ENCODE results near the gene SAMSN1.

SAMSN1 gene

GRCh38 chr21:14452727-14453241 is 93.3 kb downstream of the SAMSN1 start:
- Histone ChIP-seq H3K9me3 (ENCODE audit: control insufficient read depth in 1 of 2, low read length in 2 of 2) (no peaks in the 10 kb centered on the region), H3K4me3 (ENCODE audit: low read depth in 1 of 2, low read length in 2 of 2) (no peak overlapping the region), H3K4me1 (ENCODE audit: control insufficient read depth in 1 of 2, insufficient read depth in 2 of 2, low read length in 2 of 2) (no peaks in the 10 kb centered on the region), H3K27me3 (ENCODE audit: low read depth, low read length) (no peaks in the 10 kb centered on the region), H3K27ac (ENCODE audit: low read length) (no peak overlapping the region), H3K36me3 (ENCODE audit: control insufficient read depth in 1 of 2, insufficient read depth in 2 of 2, low read length in 2 of 2) (no peaks in the 10 kb centered on the region)

- Histone ChIP-seq H3K36me3 (ENCODE audit: control insufficient read depth in 1 of 2, insufficient read depth in 2 of 2, low read length in 2 of 2) (no peaks in the 10 kb centered on the region), H3K27me3 (ENCODE audit: low read depth, low read length) (no peaks in the 10 kb centered on the region), H3K9me3 (ENCODE audit: control insufficient read depth in 1 of 2, low read length in 2 of 2) (no peaks in the 10 kb centered on the region), H3K4me1 (ENCODE audit: control insufficient read depth in 1 of 2, insufficient read depth in 2 of 2, low read length in 2 of 2) (no peaks in the 10 kb centered on the region), H3K27ac (ENCODE audit: low read length) (no peak overlapping the region), H3K4me3 (ENCODE audit: low read depth in 1 of 2, low read length in 2 of 2) (no peak overlapping the region)
Measured at GRCh38 chr21:14452031-14452726, 93.9 kb downstream of the SAMSN1 start.

GRCh38 chr21:14451546-14451945 is 94.6 kb downstream of the SAMSN1 start:
- no peaks in the 10 kb centered on the region for H3K36me3 ChIP-seq (ENCODE audit: control insufficient read depth in 1 of 2, insufficient read depth in 2 of 2, low read length in 2 of 2)
- H3K4me3 ChIP-seq (ENCODE audit: low read depth in 1 of 2, low read length in 2 of 2) = no peak overlapping the region
- H3K4me1 ChIP-seq (ENCODE audit: control insufficient read depth in 1 of 2, insufficient read depth in 2 of 2, low read length in 2 of 2) = no peaks in the 10 kb centered on the region
- H3K27me3 ChIP-seq (ENCODE audit: low read depth, low read length) = no peaks in the 10 kb centered on the region
- no peak overlapping the region for H3K27ac ChIP-seq (ENCODE audit: low read length)
- no peaks in the 10 kb centered on the region for H3K9me3 ChIP-seq (ENCODE audit: control insufficient read depth in 1 of 2, low read length in 2 of 2)

- Histone ChIP-seq H3K27me3 (ENCODE audit: low read depth, low read length) (no peaks in the 10 kb centered on the region), H3K36me3 (ENCODE audit: control insufficient read depth in 1 of 2, insufficient read depth in 2 of 2, low read length in 2 of 2) (no peaks in the 10 kb centered on the region), H3K9me3 (ENCODE audit: control insufficient read depth in 1 of 2, low read length in 2 of 2) (no peaks in the 10 kb centered on the region), H3K4me3 (ENCODE audit: low read depth in 1 of 2, low read length in 2 of 2) (no peak overlapping the region), H3K4me1 (ENCODE audit: control insufficient read depth in 1 of 2, insufficient read depth in 2 of 2, low read length in 2 of 2) (no peaks in the 10 kb centered on the region), H3K27ac (ENCODE audit: low read length) (no peak overlapping the region)
Measured at GRCh38 chr21:14448784-14449183, 97.3 kb downstream of the SAMSN1 start.

- Histone ChIP-seq H3K36me3 (ENCODE audit: control insufficient read depth in 1 of 2, insufficient read depth in 2 of 2, low read length in 2 of 2) (no peaks in the 10 kb centered on the region), H3K4me1 (ENCODE audit: control insufficient read depth in 1 of 2, insufficient read depth in 2 of 2, low read length in 2 of 2) (no peaks in the 10 kb centered on the region), H3K27me3 (ENCODE audit: low read depth, low read length) (no peaks in the 10 kb centered on the region), H3K4me3 (ENCODE audit: low read depth in 1 of 2, low read length in 2 of 2) (no peak overlapping the region), H3K9me3 (ENCODE audit: control insufficient read depth in 1 of 2, low read length in 2 of 2) (no peaks in the 10 kb centered on the region), H3K27ac (ENCODE audit: low read length) (no peak overlapping the region)
Measured at GRCh38 chr21:14438211-14438610, 107.9 kb downstream of the SAMSN1 start.

- Histone ChIP-seq H3K27me3 (ENCODE audit: low read depth, low read length) (no peaks in the 10 kb centered on the region), H3K27ac (ENCODE audit: low read length) (no peak overlapping the region), H3K36me3 (ENCODE audit: control insufficient read depth in 1 of 2, insufficient read depth in 2 of 2, low read length in 2 of 2) (no peaks in the 10 kb centered on the region), H3K4me1 (ENCODE audit: control insufficient read depth in 1 of 2, insufficient read depth in 2 of 2, low read length in 2 of 2) (no peaks in the 10 kb centered on the region), H3K4me3 (ENCODE audit: low read depth in 1 of 2, low read length in 2 of 2) (no peak overlapping the region), H3K9me3 (ENCODE audit: control insufficient read depth in 1 of 2, low read length in 2 of 2) (no peaks in the 10 kb centered on the region)
Measured at GRCh38 chr21:14435423-14435822, 110.7 kb downstream of the SAMSN1 start.
